Suprapubic skin (tissue), 4 donors: ENCODE data around the gene PARP11. TPM values are rescaled to one million over a fixed set of nuclear protein-coding genes. Genes with fewer than 3 reads are reported as not detected.

Experiments used
- DNase-seq, 2 donors: peaks; one replicate each; pipeline ENCODE4 v3.0.0-alpha.2; 2019; ENCODE audit warnings: low spot score in 2 of 2
- H3K27ac ChIP-seq: fragments of 200-600 bp; sonication (generic); one replicate; pipeline ENCODE4 v1.5.1; 2019
- H3K27me3 ChIP-seq: fragments of 200-600 bp; sonication (generic); one replicate; pipeline ENCODE4 v1.5.1; 2019
- H3K36me3 ChIP-seq: fragments of 200-600 bp; sonication (generic); one replicate; pipeline ENCODE4 v1.5.1; 2019
- H3K4me1 ChIP-seq: fragments of 200-600 bp; sonication (generic); one replicate; pipeline ENCODE4 v1.5.1; 2019
- H3K4me3 ChIP-seq: fragments of 200-600 bp; sonication (generic); one replicate; pipeline ENCODE4 v1.5.1; 2019; ENCODE audit warnings: mild to moderate bottlenecking
- H3K9me3 ChIP-seq: fragments of 200-600 bp; sonication (generic); one replicate; pipeline ENCODE4 v1.5.1; 2019
- CTCF ChIP-seq, 2 donors: fragments of 200-600 bp in 1 of 2; fragments of 450-650 bp in 1 of 2; sonication (generic) in 1 of 2; IDR thresholded peaks; one replicate each; pipeline ENCODE4 v1.5.1; 2016 to 2019; ENCODE audit warnings: antibody characterized with exemption in 2 of 2, mild to moderate bottlenecking in 1 of 2, moderate library complexity in 1 of 2
- EP300 ChIP-seq: sonication (generic); formaldehyde crosslinking; IDR thresholded peaks from one replicate; pipeline ENCODE4 v1.6.1; 2017; ENCODE audit warnings: antibody characterized with exemption
- POLR2A ChIP-seq, 2 donors: fragments of 450-650 bp; IDR thresholded peaks; one replicate each; pipeline ENCODE4 v1.6.1; 2017; ENCODE audit warnings: antibody characterized with exemption in 2 of 2, mild to moderate bottlenecking in 2 of 2, moderate library complexity in 2 of 2
- POLR2AphosphoS5 ChIP-seq, 3 donors: sonication (generic); formaldehyde crosslinking; IDR thresholded peaks; one replicate each; pipeline ENCODE4 v1.6.1; 2017; ENCODE audit warnings: antibody characterized with exemption in 3 of 3
- WGBS: methylation state at CpG from one replicate; pipeline ENCODE4 v1.1.5; 2018; 5-methylcytosine and 5-hydroxymethylcytosine counted together
- total RNA-seq, 4 donors: library from RNA; depleted of rRNA; stranded (reverse); fragments of >200 nt; gene quantifications; one replicate each; pipeline ENCODE4 v1.1.0, GENCODE V29; 2016

The PARP11 gene
- total RNA-seq, 4 donors from 2014 or later: 2.3 to 5.8 (median 3.6) TPM

- Histone ChIP-seq H3K27me3 (no peaks in the 10 kb centered on the region), H3K4me3 (no peak overlapping the region), H3K36me3 (peaks cover 13% of the 10 kb centered on the region), H3K4me1 (no peaks in the 10 kb centered on the region), H3K9me3 (no peaks in the 10 kb centered on the region), H3K27ac (no peak overlapping the region)
- whole genome bisulfite sequencing: 71% methylated on average over 6 of the region's 6 CpGs
- TF ChIP-seq EP300: no peak
- DNase-seq: no peak
These were observed 63.7 kb downstream of the PARP11 start for GRCh38 chr12:3809357-3810015.

- no peak overlapping the region for H3K4me3 ChIP-seq
- H3K4me1 ChIP-seq: no peaks in the 10 kb centered on the region
- WGBS: 73% methylated on average over 1 of the region's 1 CpG
- H3K36me3 ChIP-seq: peaks cover 13% of the 10 kb centered on the region
- TF ChIP-seq CTCF (IDR thresholded peaks at IDR 0.05) (no peak), POLR2A (IDR thresholded peaks at IDR 0.05) (no peak), EP300 (no peak), POLR2AphosphoS5 (IDR thresholded peaks at IDR 0.05) (no peak)
- no peak for DNase-seq
- H3K27me3 ChIP-seq: no peaks in the 10 kb centered on the region
- H3K27ac ChIP-seq: no peak overlapping the region
- H3K9me3 ChIP-seq: no peaks in the 10 kb centered on the region
These were observed 68.1 kb downstream of the PARP11 start for GRCh38 chr12:3805077-3805476.

GRCh38 chr12:3803865-3804472 lies 69.2 kb downstream of the PARP11 start:
- H3K27me3 ChIP-seq: no peaks in the 10 kb centered on the region
- WGBS: 44% methylated on average over 14 of the region's 14 CpGs

GRCh38 chr12:3802721-3803120 lies 70.5 kb downstream of the PARP11 start:
- no peak overlapping the region for H3K27ac ChIP-seq
- no peaks in the 10 kb centered on the region for H3K27me3 ChIP-seq
- DNase-seq: no peak
- H3K4me3 ChIP-seq: no peak overlapping the region
- TF ChIP-seq POLR2AphosphoS5 (IDR thresholded peaks at IDR 0.05) (no peak), POLR2A (IDR thresholded peaks at IDR 0.05) (no peak), CTCF (IDR thresholded peaks at IDR 0.05) (no peak), EP300 (no peak)
- H3K36me3 ChIP-seq: peaks cover 13% of the 10 kb centered on the region
- H3K9me3 ChIP-seq: no peaks in the 10 kb centered on the region
- WGBS: 76% methylated on average over 5 of the region's 5 CpGs
- H3K4me1 ChIP-seq: no peaks in the 10 kb centered on the region

More at GRCh38 chr12:3803865-3804472, 69.2 kb downstream of the PARP11 start:
- no peaks in the 10 kb centered on the region for H3K9me3 ChIP-seq
- peaks cover 13% of the 10 kb centered on the region for H3K36me3 ChIP-seq
- no peak for TF ChIP-seq POLR2AphosphoS5 (IDR thresholded peaks at IDR 0.05)
- peak; percentile 59 to 73 for TF ChIP-seq CTCF (IDR thresholded peaks at IDR 0.05)
- peak in 1 of 2 donors; percentile 64 for DNase-seq
- H3K27ac ChIP-seq: no peak overlapping the region
- no peaks in the 10 kb centered on the region for H3K4me1 ChIP-seq
- no peak overlapping the region for H3K4me3 ChIP-seq

- WGBS: 95% methylated on average over 3 of the region's 3 CpGs
- H3K4me3 ChIP-seq: no peak overlapping the region
These were observed 75.6 kb downstream of the PARP11 start for GRCh38 chr12:3797531-3798048.

More at GRCh38 chr12:3797531-3798048, 75.6 kb downstream of the PARP11 start:
- Histone ChIP-seq H3K27ac (no peak overlapping the region), H3K27me3 (no peaks in the 10 kb centered on the region), H3K36me3 (no peaks in the 10 kb centered on the region), H3K9me3 (no peaks in the 10 kb centered on the region), H3K4me1 (no peaks in the 10 kb centered on the region)
- TF ChIP-seq CTCF (IDR thresholded peaks at IDR 0.05) (no peak), EP300 (no peak)
- no peak for DNase-seq
